PC-9 (cell line): ENCODE results near the gene RANBP3L. TPM values are rescaled to one million over a fixed set of nuclear protein-coding genes. Genes with fewer than 3 reads are reported as not detected.

ENCODE experiments used
- BruUV-seq: library from RNA; stranded (reverse); fragments of 400-500 nt; replicated peaks from 2 replicates; lab custom pipeline; 2021; lab: Mats Ljungman, UMichigan
- CTCF ChIA-PET: fragments of 300-600 bp; sonication (Branson Sonifier 250); formaldehyde crosslinking; loops from one replicate; lab custom pipeline; 2022; ENCODE audit warnings: antibody characterized with exemption; lab: Charles Lee
- POLR2A ChIA-PET: fragments of 300-600 bp; sonication (Branson Sonifier 250); formaldehyde crosslinking; loops from one replicate; lab custom pipeline; 2022; ENCODE audit warnings: antibody characterized with exemption; ENCODE audit not compliant: unreplicated experiment; lab: Charles Lee
- DNase-seq, 2 experiments: peaks; one replicate each; pipeline versions ENCODE4 v3.0.0 to v3.0.0-alpha.2; 2015 to 2022; ENCODE audit warnings: mixed read lengths in 1 of 2
- H2AFZ ChIP-seq: fragments of 200-600 bp; sonication (generic); 2 replicates; pipeline ENCODE4 v1.8.1; 2017; ENCODE audit warnings: antibody characterized with exemption
- H3F3A ChIP-seq: fragments of 200-600 bp; sonication (generic); 2 replicates; pipeline ENCODE4 v1.8.1; 2017; ENCODE audit warnings: antibody characterized with exemption, mild to moderate bottlenecking, low read depth; ENCODE audit not compliant: insufficient read depth
- H3K27ac ChIP-seq: fragments of 200-600 bp; sonication (generic); 2 replicates; pipeline ENCODE4 v1.6.1; 2016; ENCODE audit warnings: mixed run types
- H3K27me3 ChIP-seq: fragments of 200-600 bp; sonication (generic); 2 replicates; pipeline ENCODE4 v1.6.1; 2016; ENCODE audit warnings: low read depth, mixed run types; ENCODE audit not compliant: insufficient read depth
- H3K36me3 ChIP-seq: fragments of 200-600 bp; sonication (generic); 2 replicates; pipeline ENCODE4 v1.6.1; 2016; ENCODE audit warnings: low read depth, mixed run types
- H3K4me1 ChIP-seq: fragments of 200-600 bp; sonication (generic); replicated peaks from 2 replicates; pipeline ENCODE4 v1.6.1; 2016; ENCODE audit warnings: mixed run types; ENCODE audit not compliant: insufficient read depth
- H3K4me2 ChIP-seq: fragments of 200-600 bp; sonication (generic); 2 replicates; pipeline ENCODE4 v1.6.1; 2017; ENCODE audit warnings: mixed run types
- H3K4me3 ChIP-seq: fragments of 200-600 bp; sonication (generic); 2 replicates; pipeline ENCODE4 v1.6.1; 2016; ENCODE audit warnings: mixed run types
- H3K79me2 ChIP-seq: fragments of 200-600 bp; sonication (generic); 2 replicates; pipeline ENCODE4 v1.6.1; 2017; ENCODE audit warnings: low read depth, mixed run types
- H3K9me2 ChIP-seq: fragments of 200-600 bp; sonication (generic); 2 replicates; pipeline ENCODE4 v1.8.1; 2017; ENCODE audit warnings: mild to moderate bottlenecking; ENCODE audit not compliant: insufficient read depth
- H3K9me3 ChIP-seq: fragments of 200-600 bp; sonication (generic); 2 replicates; pipeline ENCODE4 v1.8.1; 2016; ENCODE audit warnings: low read depth; ENCODE audit not compliant: insufficient read depth
- H4K20me1 ChIP-seq: fragments of 200-600 bp; sonication (generic); 2 replicates; pipeline ENCODE4 v1.8.1; 2017; ENCODE audit not compliant: insufficient read depth
- CTCF ChIP-seq: fragments of 200-600 bp; sonication (generic); conservative IDR thresholded peaks from 2 replicates; pipeline ENCODE4 v1.6.1; 2017; ENCODE audit warnings: mixed run types, antibody characterized with exemption, mild to moderate bottlenecking, moderate library complexity
- EZH2 ChIP-seq: fragments of 200-600 bp; sonication (generic); IDR thresholded peaks from 2 replicates; pipeline ENCODE4 v1.8.0; 2017; ENCODE audit warnings: antibody characterized with exemption, low read depth
- intact Hi-C: fragments of 100-400 bp; cut with micrococcal nuclease; formaldehyde crosslinking; loops from one replicate; pipeline ENCODE4 v1.10.0; 2022; ENCODE audit not compliant: unreplicated experiment
- total RNA-seq: library from RNA; stranded (reverse); gene quantifications from 2 replicates; pipeline ENCODE4 v1.2.3, GENCODE V29; 2021

Gene RANBP3L
- total RNA-seq, 1 experiment from 2014 or later: not detected

- intact Hi-C loops: no loop called here
- Histone ChIP-seq H3K27me3 (no peaks in the 10 kb centered on the region), H3F3A (no peaks in the 10 kb centered on the region), H3K4me3 (no peak overlapping the region), H3K9me2 (no peaks in the 10 kb centered on the region), H3K79me2 (no peaks in the 10 kb centered on the region), H4K20me1 (no peaks in the 10 kb centered on the region; the same call in 1 of the 2 replicates), H3K4me1 (no peaks in the 10 kb centered on the region), H2AFZ (no peak overlapping the region), H3K9me3 (no peaks in the 10 kb centered on the region), H3K27ac (no peak overlapping the region), H3K36me3 (peaks cover 8% of the 10 kb centered on the region; the same call in 1 of the 2 replicates), H3K4me2 (no peak overlapping the region)
- no TSS peak for BruUV-seq
- POLR2A ChIA-PET: no interaction called here
- TF ChIP-seq EZH2 (no peak), CTCF (no peak)
- CTCF ChIA-PET: interaction anchor here (0.6 kb wide), 1 partner anchor 9 kb away, joined by 5 read pairs; no protein-coding TSS in a partner anchor
- no peak for DNase-seq
Measured at GRCh38 chr5:36217988-36218387, 83.7 kb downstream of the RANBP3L start.

- ChIA-PET POLR2A (no interaction called here), CTCF (interaction anchor here (0.9 kb wide), 1 partner anchor 83 kb away, joined by 5 read pairs; no protein-coding TSS in a partner anchor)
- H2AFZ ChIP-seq: no peak overlapping the region
- H4K20me1 ChIP-seq: no peaks in the 10 kb centered on the region; the same call in 1 of the 2 replicates
- TF ChIP-seq CTCF: no peak
- no peak for TF ChIP-seq EZH2
- H3K36me3 ChIP-seq: peaks cover 5% of the 10 kb centered on the region; the same call in 1 of the 2 replicates
- no peak overlapping the region for H3K27ac ChIP-seq
- no peaks in the 10 kb centered on the region for H3F3A ChIP-seq
- no peak overlapping the region for H3K4me3 ChIP-seq
- H3K9me3 ChIP-seq: no peaks in the 10 kb centered on the region
- no peaks in the 10 kb centered on the region for H3K79me2 ChIP-seq
- no peaks in the 10 kb centered on the region for H3K9me2 ChIP-seq
- BruUV-seq: no TSS peak
- H3K4me2 ChIP-seq: no peak overlapping the region
- intact Hi-C loops: no loop called here
- DNase-seq: no peak
- no peaks in the 10 kb centered on the region for H3K4me1 ChIP-seq
- H3K27me3 ChIP-seq: no peaks in the 10 kb centered on the region
Measured at GRCh38 chr5:36217567-36217966, 84.1 kb downstream of the RANBP3L start.

GRCh38 chr5:36215910-36216309 is 85.8 kb downstream of the RANBP3L start:
- BruUV-seq: no TSS peak
- H3K36me3 ChIP-seq: peaks cover 3% of the 10 kb centered on the region; the same call in 1 of the 2 replicates

More at GRCh38 chr5:36215910-36216309, 85.8 kb downstream of the RANBP3L start:
- Histone ChIP-seq H3K9me3 (no peaks in the 10 kb centered on the region), H3K27me3 (no peaks in the 10 kb centered on the region), H3F3A (no peaks in the 10 kb centered on the region), H2AFZ (no peak overlapping the region), H3K79me2 (no peaks in the 10 kb centered on the region), H3K9me2 (no peaks in the 10 kb centered on the region), H3K27ac (no peak overlapping the region), H3K4me3 (no peak overlapping the region), H3K4me1 (no peaks in the 10 kb centered on the region), H3K4me2 (no peak overlapping the region), H4K20me1 (no peaks in the 10 kb centered on the region; the same call in 1 of the 2 replicates)
- POLR2A ChIA-PET: interaction anchor here (0.9 kb wide), 1 partner anchor 1287 kb away, joined by 4 read pairs; no protein-coding TSS in a partner anchor
- intact Hi-C loops: no loop called here
- CTCF ChIA-PET: no interaction called here
- no peak for DNase-seq
- no peak for TF ChIP-seq CTCF
- TF ChIP-seq EZH2: no peak
